Measurements from ENCODE around the gene RASA3. TPM values are rescaled to one million over a fixed set of nuclear protein-coding genes. Genes with fewer than 3 reads are reported as not detected.

The RASA3 gene
- total RNA-seq, 1 experiment from 2014 or later = 18.6 TPM

- no peak overlapping the region for H3K4me2 ChIP-seq (ENCODE audit: low read length)
- H3K9me3 ChIP-seq (ENCODE audit: control insufficient read depth in 1 of 2, insufficient read depth in 1 of 2, low read depth in 1 of 2, low read length in 2 of 2) = no peaks in the 10 kb centered on the region
- no peak overlapping the region for H3K27ac ChIP-seq (ENCODE audit: low read depth, low read length)
- peak; percentile 48 for ATAC-seq
- no peaks in the 10 kb centered on the region for H3K9me2 ChIP-seq (ENCODE audit: insufficient read depth)
- ChIA-PET RAD21 (ENCODE audit: low non-redundant PET in 1 of 2, low total read pairs in 2 of 2, uncharacterized antibody in 2 of 2, unreplicated experiment in 2 of 2) (no interaction called here), POLR2A (no interaction called here), CTCF (no interaction called here)
- H3K9ac ChIP-seq (ENCODE audit: low read length) = no peak overlapping the region
- H3K4me3 ChIP-seq (replicated peaks in 1 of 2; ENCODE audit: low read depth in 1 of 2, low read length in 2 of 2) = no peak overlapping the region
- H3K4me1 ChIP-seq (ENCODE audit: control insufficient read depth in 1 of 2, insufficient read depth in 2 of 2, low read length in 2 of 2) = peaks cover 12 to 21% of the 10 kb centered on the region in 2 experiments
- H4K20me1 ChIP-seq (ENCODE audit: insufficient read depth) = no peaks in the 10 kb centered on the region
- H3K79me2 ChIP-seq (ENCODE audit: insufficient read depth, low read length) = no peaks in the 10 kb centered on the region
- H2AFZ ChIP-seq (ENCODE audit: low read depth, low read length, poor library complexity, severe bottlenecking) = no peak overlapping the region
- no peak for DNase-seq (ENCODE audit: low read depth, low spot score)
- BruUV-seq (replicated peaks) = no TSS peak
- no peaks in the 10 kb centered on the region for H3K27me3 ChIP-seq (ENCODE audit: insufficient read depth, low read length)
- no peak for TF ChIP-seq CBX3 (IDR thresholded peaks at IDR 0.05; ENCODE audit: low read depth)
- TF ChIP-seq, protein P1, sequence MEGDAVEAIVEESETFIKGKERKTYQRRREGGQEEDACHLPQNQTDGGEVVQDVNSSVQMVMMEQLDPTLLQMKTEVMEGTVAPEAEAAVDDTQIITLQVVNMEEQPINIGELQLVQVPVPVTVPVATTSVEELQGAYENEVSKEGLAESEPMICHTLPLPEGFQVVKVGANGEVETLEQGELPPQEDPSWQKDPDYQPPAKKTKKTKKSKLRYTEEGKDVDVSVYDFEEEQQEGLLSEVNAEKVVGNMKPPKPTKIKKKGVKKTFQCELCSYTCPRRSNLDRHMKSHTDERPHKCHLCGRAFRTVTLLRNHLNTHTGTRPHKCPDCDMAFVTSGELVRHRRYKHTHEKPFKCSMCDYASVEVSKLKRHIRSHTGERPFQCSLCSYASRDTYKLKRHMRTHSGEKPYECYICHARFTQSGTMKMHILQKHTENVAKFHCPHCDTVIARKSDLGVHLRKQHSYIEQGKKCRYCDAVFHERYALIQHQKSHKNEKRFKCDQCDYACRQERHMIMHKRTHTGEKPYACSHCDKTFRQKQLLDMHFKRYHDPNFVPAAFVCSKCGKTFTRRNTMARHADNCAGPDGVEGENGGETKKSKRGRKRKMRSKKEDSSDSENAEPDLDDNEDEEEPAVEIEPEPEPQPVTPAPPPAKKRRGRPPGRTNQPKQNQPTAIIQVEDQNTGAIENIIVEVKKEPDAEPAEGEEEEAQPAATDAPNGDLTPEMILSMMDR (IDR thresholded peaks at IDR 0.05 in 2 of 3, conservative IDR thresholded peaks at IDR 0.05 in 1 of 3; ENCODE audit: borderline replicate concordance in 1 of 3, insufficient read depth in 1 of 3, low read depth in 2 of 3, low read length in 2 of 3) = peak in 2 of 3 experiments; percentile 21 to 40; a peak in 3 of 6 replicates
- no peaks in the 10 kb centered on the region for H3K36me3 ChIP-seq (ENCODE audit: control insufficient read depth in 1 of 2, insufficient read depth in 2 of 2, low read length in 2 of 2)
- intact Hi-C loops (cut with micrococcal nuclease) = loop anchor here (10.0 kb wide), 1 partner anchor 192 kb away; no protein-coding TSS in a partner anchor
Measured at GRCh38 chr13:114146629-114147028, 14.2 kb upstream of the RASA3 start.

DNA sequence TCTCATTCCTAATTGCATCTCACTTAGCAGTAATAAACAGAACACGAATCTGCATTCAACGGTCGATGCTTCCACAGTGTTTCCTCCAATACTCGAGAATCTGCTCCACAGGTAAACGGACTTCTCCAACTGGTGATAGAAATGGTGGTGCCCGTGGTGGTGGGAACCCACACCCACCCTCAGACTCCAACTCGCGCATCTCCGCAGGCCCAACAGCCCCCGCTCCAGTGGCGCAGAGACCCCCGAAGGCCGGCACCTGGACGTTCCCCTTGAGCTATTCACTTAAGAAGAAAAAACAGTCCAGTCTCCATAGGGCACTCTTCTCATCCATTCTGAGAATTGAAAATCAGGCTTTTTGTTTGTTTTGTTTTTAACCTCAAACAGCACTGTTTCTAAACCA, 13.8 kb upstream of the RASA3 start:
- no peak for DNase-seq (ENCODE audit: low read depth, low spot score)
- no peaks in the 10 kb centered on the region for H3K9me2 ChIP-seq (ENCODE audit: insufficient read depth)
- no peak overlapping the region for H3K4me2 ChIP-seq (ENCODE audit: low read length)
- ChIA-PET POLR2A (no interaction called here), RAD21 (ENCODE audit: low non-redundant PET in 1 of 2, low total read pairs in 2 of 2, uncharacterized antibody in 2 of 2, unreplicated experiment in 2 of 2) (no interaction called here), CTCF (no interaction called here)
- intact Hi-C loops (cut with micrococcal nuclease) = loop anchor here (10.0 kb wide), 1 partner anchor 191 kb away; no protein-coding TSS in a partner anchor
- no peak for TF ChIP-seq ELF1 (IDR thresholded peaks at IDR 0.05; ENCODE audit: borderline replicate concordance, low read depth)
- no peak for TF ChIP-seq EZH2 (IDR thresholded peaks at IDR 0.05)
- TF ChIP-seq, protein P2, sequence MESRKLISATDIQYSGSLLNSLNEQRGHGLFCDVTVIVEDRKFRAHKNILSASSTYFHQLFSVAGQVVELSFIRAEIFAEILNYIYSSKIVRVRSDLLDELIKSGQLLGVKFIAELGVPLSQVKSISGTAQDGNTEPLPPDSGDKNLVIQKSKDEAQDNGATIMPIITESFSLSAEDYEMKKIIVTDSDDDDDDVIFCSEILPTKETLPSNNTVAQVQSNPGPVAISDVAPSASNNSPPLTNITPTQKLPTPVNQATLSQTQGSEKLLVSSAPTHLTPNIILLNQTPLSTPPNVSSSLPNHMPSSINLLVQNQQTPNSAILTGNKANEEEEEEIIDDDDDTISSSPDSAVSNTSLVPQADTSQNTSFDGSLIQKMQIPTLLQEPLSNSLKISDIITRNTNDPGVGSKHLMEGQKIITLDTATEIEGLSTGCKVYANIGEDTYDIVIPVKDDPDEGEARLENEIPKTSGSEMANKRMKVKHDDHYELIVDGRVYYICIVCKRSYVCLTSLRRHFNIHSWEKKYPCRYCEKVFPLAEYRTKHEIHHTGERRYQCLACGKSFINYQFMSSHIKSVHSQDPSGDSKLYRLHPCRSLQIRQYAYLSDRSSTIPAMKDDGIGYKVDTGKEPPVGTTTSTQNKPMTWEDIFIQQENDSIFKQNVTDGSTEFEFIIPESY (IDR thresholded peaks at IDR 0.05; ENCODE audit: extremely low read depth, insufficient replicate concordance, low read length) = no peak
- TF ChIP-seq POLR2AphosphoS5 (IDR thresholded peaks at IDR 0.05; ENCODE audit: low read depth, low read length) = no peak
- no peak for TF ChIP-seq TCF7L2 (IDR thresholded peaks at IDR 0.05; ENCODE audit: borderline replicate concordance, extremely low read depth, insufficient read depth, insufficient read length)
- TF ChIP-seq EZH2phosphoT487 (IDR thresholded peaks at IDR 0.05; ENCODE audit: borderline replicate concordance) = no peak
- peaks cover 8 to 16% of the 10 kb centered on the region in 2 experiments for H3K4me1 ChIP-seq (ENCODE audit: control insufficient read depth in 1 of 2, insufficient read depth in 2 of 2, low read length in 2 of 2)
- no peak for ATAC-seq
- H3K36me3 ChIP-seq (ENCODE audit: control insufficient read depth in 1 of 2, insufficient read depth in 2 of 2, low read length in 2 of 2) = no peaks in the 10 kb centered on the region
- H3K9me3 ChIP-seq (ENCODE audit: control insufficient read depth in 1 of 2, insufficient read depth in 1 of 2, low read depth in 1 of 2, low read length in 2 of 2) = no peaks in the 10 kb centered on the region
- H3K27me3 ChIP-seq (ENCODE audit: insufficient read depth, low read length) = no peaks in the 10 kb centered on the region
- H3K9ac ChIP-seq (ENCODE audit: low read length) = no peak overlapping the region
- H3K27ac ChIP-seq (ENCODE audit: low read depth, low read length) = no peak overlapping the region
- H4K20me1 ChIP-seq (ENCODE audit: insufficient read depth) = no peaks in the 10 kb centered on the region
- no TSS peak for BruUV-seq (replicated peaks)
- H2AFZ ChIP-seq (ENCODE audit: low read depth, low read length, poor library complexity, severe bottlenecking) = no peak overlapping the region
- H3K79me2 ChIP-seq (ENCODE audit: insufficient read depth, low read length) = no peaks in the 10 kb centered on the region
- H3K4me3 ChIP-seq (replicated peaks in 1 of 2; ENCODE audit: low read depth in 1 of 2, low read length in 2 of 2) = no peak overlapping the region

Measured in HCT116 (cell line).